Measurements from ENCODE around the gene PPM1B.

DNA sequence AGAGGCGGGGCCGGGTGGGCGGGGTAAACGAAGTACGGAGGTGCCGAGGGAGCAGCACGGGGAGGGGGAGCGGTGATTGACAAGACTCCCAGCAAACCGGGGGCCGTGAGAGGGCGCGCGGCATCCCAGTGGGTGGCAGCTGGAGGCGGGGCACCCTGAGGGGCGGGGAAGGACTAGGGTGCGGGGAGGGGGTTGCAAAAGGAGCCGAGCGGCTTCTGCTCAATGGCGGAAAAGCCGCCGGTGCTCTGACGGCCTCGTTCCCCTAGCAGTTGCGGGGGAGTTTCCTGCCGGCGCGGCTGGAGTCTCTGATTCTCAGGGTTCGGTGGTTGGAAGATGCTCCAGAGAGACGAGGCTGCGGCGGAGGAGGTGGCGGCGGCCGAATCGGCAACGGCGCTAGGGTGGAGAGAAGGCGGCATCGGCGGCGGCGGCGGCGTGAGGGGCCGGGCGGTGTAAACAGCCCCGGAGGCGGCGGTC lies at the start of gene PPM1B:
- peak; percentile 35; the same call in 1 of the 2 replicates for TF ChIP-seq TCF12 (IDR thresholded peaks at IDR 0.05; ENCODE audit: low read depth, low read length)
- TF ChIP-seq POLR2AphosphoS5 (IDR thresholded peaks at IDR 0.05; ENCODE audit: low read length), result peak; percentile 82

All from GM12878 (cell line).